Adrenal gland (tissue), 12 donors: Measurements from ENCODE around the gene TMEM107. TPM values are rescaled to one million over a fixed set of nuclear protein-coding genes. Genes with fewer than 3 reads are reported as not detected.

Source experiments
- DNase-seq, 7 donors: peaks; one replicate each; pipeline ENCODE4 v3.0.0-alpha.2; 2019 to 2020
- H3K27ac ChIP-seq, 5 donors: fragments of 200-600 bp; sonication (generic) in 4 of 5; 1 replicate in 3 of 5; 2 replicates in 2 of 5; pipeline versions ENCODE4 v1.5.1 to v1.8.0; 2016 to 2020; ENCODE audit warnings: mild to moderate bottlenecking in 1 of 5
- H3K27me3 ChIP-seq: fragments of 200-600 bp; 2 replicates; pipeline ENCODE4 v1.8.0; 2021
- H3K36me3 ChIP-seq, 2 donors: fragments of 200-600 bp; replicated peaks in 1 of 2; 1 replicate in 1 of 2; 2 replicates in 1 of 2; pipeline versions ENCODE4 v1.5.1 to v1.8.0; 2018 to 2022
- H3K4me1 ChIP-seq, 2 donors: fragments of 200-600 bp; replicated peaks in 1 of 2; 1 replicate in 1 of 2; 2 replicates in 1 of 2; pipeline versions ENCODE4 v1.5.1 to v1.8.0; 2018 to 2021
- H3K4me3 ChIP-seq, 4 donors: fragments of 200-600 bp; sonication (generic) in 3 of 4; one replicate each; pipeline ENCODE4 v1.5.1; 2016 to 2018
- H3K9me3 ChIP-seq, 3 donors: fragments of 200-600 bp; sonication (generic) in 1 of 3; replicated peaks in 1 of 3; 1 replicate in 2 of 3; 2 replicates in 1 of 3; pipeline versions ENCODE4 v1.5.1 to v1.8.0; 2016 to 2021
- CTCF ChIP-seq, 6 experiments: fragments of 450-650 bp in 4 of 6; fragments of 200-600 bp in 2 of 6; sonication (generic) in 1 of 6; IDR thresholded peaks; 1 replicate in 5 of 6; 2 replicates in 1 of 6; pipeline versions ENCODE4 v1.5.1 to v1.8.0; 2016 to 2021; ENCODE audit warnings: antibody characterized with exemption in 6 of 6, mild to moderate bottlenecking in 2 of 6, moderate library complexity in 1 of 6
- POLR2A ChIP-seq, 2 donors: fragments of 450-650 bp; IDR thresholded peaks; one replicate each; pipeline ENCODE4 v1.6.1; 2017; ENCODE audit warnings: antibody characterized with exemption in 2 of 2, mild to moderate bottlenecking in 2 of 2, moderate library complexity in 1 of 2
- WGBS, 4 donors: extraction: QIAGEN DNeasy Blood & Tissue Kit in 2 of 4; methylation state at CpG; one replicate each; pipeline versions ENCODE4 v1.1.5 to v1.1.7; 2013 to 2017; 5-methylcytosine and 5-hydroxymethylcytosine counted together
- intact Hi-C, 2 donors: fragments of 100-400 bp; cut with DNase I; formaldehyde crosslinking; loops; one replicate each; pipeline versions ENCODE4 v1.14.1 to v1.15.0; 2022 to 2023
- polyA plus RNA-seq, 3 donors: library from polyadenylated mRNA; stranded (reverse); fragments of 200-250 nt in 2 of 3; fragments of 350-450 nt in 1 of 3; fragmentation: Illumina TruSeq in 1 of 3; extraction: RNeasy Lipid Tissue Mini Kit (QIAGEN cat#74804) in 1 of 3; gene quantifications; one replicate each; pipeline ENCODE4 v1.2.3, GENCODE V29; 2013 to 2014
- total RNA-seq, 9 donors: library from RNA; depleted of rRNA in 4 of 9; stranded (reverse); fragments of >200 nt in 4 of 9; fragments of 120-200 nt in 1 of 9; fragmentation: NEBNext Ultra II Directional in 1 of 9; extraction: Animal tissue kit (Norgen Biotek cat#: 25700) in 1 of 9; gene quantifications; one replicate each; pipeline versions ENCODE4 v1.1.0 to v1.2.4, GENCODE V29; 2013 to 2023
- donor health status: healthy with polysubstance abuse.
- donor health status: Bipolar disorder and iron deficiency.
- donor health status: DM: yes; HTN: yes; CAD: no.
- donor health status: DM: no; HTN: no; CAD: no.
- donor health status: DM: no; HTN: no; CAD: no.
- donor health status: DM: yes; HTN: yes; CAD: no.

Gene TMEM107
- total and polyA plus RNA-seq, 12 donors = 6.2 to 33.6 (median 18.4) TPM

GRCh38 chr17:8144401-8145231, 31.6 kb downstream of the TMEM107 start:
- intact Hi-C loops = no loop called here
- H3K36me3 ChIP-seq = peaks cover 0 to 100% of the 10 kb centered on the region in 2 donors
- TF ChIP-seq CTCF (IDR thresholded peaks at IDR 0.05) (no peak), POLR2A (IDR thresholded peaks at IDR 0.05) (no peak)
- peaks cover 0 to 19% of the 10 kb centered on the region in 2 donors for H3K4me1 ChIP-seq
- no peak overlapping the region for H3K4me3 ChIP-seq
- H3K27ac ChIP-seq = peak overlapping the region in 2 of 5 donors; percentile 4 to 34
- H3K27me3 ChIP-seq = no peaks in the 10 kb centered on the region
- no peaks in the 10 kb centered on the region for H3K9me3 ChIP-seq
- peak in 2 of 7 donors; percentile 39 to 57 for DNase-seq
- 63 to 88% (median 83%) methylated on average over 3 to 15 of the region's 15 CpGs for WGBS, 4 donors

GRCh38 chr17:8143581-8144400, 32.4 kb downstream of the TMEM107 start:
- peak overlapping the region in 3 of 5 donors; percentile 4 to 34 (median 31) for H3K27ac ChIP-seq
- 83 to 88% (median 86%) methylated on average over 18 to 22 of the region's 22 CpGs for WGBS, 4 donors
- peaks cover 0 to 24% of the 10 kb centered on the region in 2 donors for H3K4me1 ChIP-seq
- TF ChIP-seq CTCF (IDR thresholded peaks at IDR 0.05) = no peak
- no peak for TF ChIP-seq POLR2A (IDR thresholded peaks at IDR 0.05)
- intact Hi-C loops = no loop called here
- H3K4me3 ChIP-seq = no peak overlapping the region
- H3K9me3 ChIP-seq = no peaks in the 10 kb centered on the region
- peak in 1 of 7 donors; percentile 59 for DNase-seq
- H3K27me3 ChIP-seq = no peaks in the 10 kb centered on the region
- H3K36me3 ChIP-seq = peaks cover 0 to 95% of the 10 kb centered on the region in 2 donors

GRCh38 chr17:8142887-8143580, 33.1 kb downstream of the TMEM107 start:
- intact Hi-C loops = no loop called here
- H3K4me3 ChIP-seq = no peak overlapping the region
- H3K4me1 ChIP-seq = peaks cover 0 to 29% of the 10 kb centered on the region in 2 donors
- no peaks in the 10 kb centered on the region for H3K9me3 ChIP-seq
- TF ChIP-seq CTCF (IDR thresholded peaks at IDR 0.05) = no peak
- 76 to 86% (median 81%) methylated on average over 10 to 15 of the region's 15 CpGs for WGBS, 4 donors
- peak overlapping the region in 3 of 5 donors; percentile 4 to 34 (median 31) for H3K27ac ChIP-seq
- DNase-seq = peak in 2 of 7 donors; percentile 26 to 55
- peaks cover 0 to 88% of the 10 kb centered on the region in 2 donors for H3K36me3 ChIP-seq
- H3K27me3 ChIP-seq = no peaks in the 10 kb centered on the region
